GM08714 (cell line): ENCODE data around the gene SUCO.
"Not testable (repeated sequence)": the region's sequence is repeated elsewhere in the genome, so short reads cannot be mapped to it uniquely, and the experiment has no call there.

Experiments
- H3K4me3 ChIP-seq: fragments of 200-500 bp; sonication (Bioruptor generic); 2 replicates; pipeline ENCODE4 v1.5.1; 2014; ENCODE audit warnings: mild to moderate bottlenecking, low read length, inconsistent platforms
- ZNF274 ChIP-seq: IDR thresholded peaks from 2 replicates; pipeline ENCODE4 v1.6.1; 2012; ENCODE audit warnings: mild to moderate bottlenecking, low read depth, low read length

The SUCO gene

DNA sequence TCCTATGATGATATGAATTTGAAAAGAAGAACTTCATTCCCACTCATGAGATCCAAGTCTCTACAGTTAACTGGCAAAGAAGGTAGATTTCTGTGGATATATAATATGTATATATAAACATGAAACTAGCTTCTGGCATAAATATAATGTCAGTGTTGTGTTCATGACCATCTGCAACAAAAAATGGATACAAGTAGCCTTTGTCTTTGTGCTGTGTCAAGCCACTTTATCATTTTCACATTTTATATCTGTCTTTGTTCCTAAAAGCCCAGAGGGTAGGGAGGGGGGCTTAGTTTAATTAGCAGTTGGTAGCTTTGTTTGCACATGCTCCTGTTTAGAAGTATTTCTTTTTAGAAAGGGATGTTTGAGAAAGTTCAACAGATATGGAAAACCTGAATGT is 69.8 kb downstream of the SUCO start:
- no peak for TF ChIP-seq ZNF274
- no peak overlapping the region for H3K4me3 ChIP-seq

DNA sequence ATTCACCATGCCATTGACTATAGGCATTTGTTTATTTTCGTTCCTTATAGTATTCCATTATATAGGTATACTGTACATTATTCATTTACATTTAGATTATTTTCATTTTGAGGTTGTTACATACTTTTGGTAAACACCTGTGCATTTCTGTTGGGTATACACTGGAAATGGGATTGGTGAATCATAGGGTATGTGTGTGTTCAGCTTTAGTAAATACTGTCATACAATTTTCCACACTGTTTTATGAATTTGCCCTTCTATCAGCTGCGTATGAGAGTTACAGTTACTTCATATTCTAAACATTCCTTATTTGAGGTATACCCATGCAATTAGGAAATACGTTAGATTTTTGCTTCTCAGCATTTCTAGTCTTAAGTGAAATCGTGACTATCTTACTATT is 70.9 kb downstream of the SUCO start:
- no peak overlapping the region for H3K4me3 ChIP-seq
- no peak for TF ChIP-seq ZNF274

DNA sequence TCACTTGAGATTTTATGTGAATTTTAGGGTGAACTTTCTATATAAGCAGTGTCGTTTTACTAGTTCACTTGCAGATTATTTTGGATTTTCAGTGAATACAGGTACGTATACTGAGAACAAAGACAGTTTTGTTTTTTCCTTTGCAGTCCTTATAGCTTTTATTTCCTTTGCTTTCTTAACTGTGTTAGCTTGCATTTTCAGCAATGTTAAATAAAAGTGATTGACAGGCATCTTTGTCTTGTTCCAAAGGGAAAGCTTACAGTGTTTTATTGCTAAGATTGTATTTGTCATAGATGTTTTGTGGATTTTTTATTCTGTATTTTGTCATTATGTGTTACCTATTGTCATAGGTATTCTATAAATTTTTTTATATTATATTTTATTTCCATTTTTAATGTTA is 72.7 kb downstream of the SUCO start:
- no peak overlapping the region for H3K4me3 ChIP-seq
- no peak for TF ChIP-seq ZNF274

GRCh38 chr1:172607145-172607544 is 74.2 kb downstream of the SUCO start:
- no peak for TF ChIP-seq ZNF274
- H3K4me3 ChIP-seq: no peak overlapping the region

DNA sequence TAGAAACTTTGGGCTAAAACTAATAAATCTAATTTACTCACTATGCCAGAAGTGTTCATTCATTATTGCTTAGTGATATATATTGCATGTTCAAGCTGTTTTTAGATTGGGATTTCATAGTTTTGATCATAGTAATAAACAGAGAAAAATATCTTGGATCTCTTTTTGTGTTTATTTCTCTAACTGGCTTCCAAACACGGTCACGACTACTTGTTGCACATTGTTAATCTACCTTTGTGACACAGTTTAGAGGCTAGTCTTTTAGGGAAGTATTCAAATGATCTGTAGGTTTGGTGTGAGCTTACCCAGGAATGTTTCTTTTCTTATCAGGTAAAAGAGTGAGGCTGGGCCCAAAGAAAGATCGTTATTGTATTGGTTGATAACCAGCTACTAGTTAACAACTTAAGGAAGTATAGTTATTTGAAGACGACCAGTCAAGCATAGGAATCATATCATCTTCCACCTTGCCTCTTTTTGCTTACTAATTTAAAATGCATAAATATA is 75.2 kb downstream of the SUCO start:
- no peak for TF ChIP-seq ZNF274

GRCh38 chr1:172609528-172609927 is 76.6 kb downstream of the SUCO start:
- TF ChIP-seq ZNF274: no peak
- H3K4me3 ChIP-seq: no peak overlapping the region

More for the DNA sequence above, 75.2 kb downstream of the SUCO start:
- H3K4me3 ChIP-seq: no peak overlapping the region

DNA sequence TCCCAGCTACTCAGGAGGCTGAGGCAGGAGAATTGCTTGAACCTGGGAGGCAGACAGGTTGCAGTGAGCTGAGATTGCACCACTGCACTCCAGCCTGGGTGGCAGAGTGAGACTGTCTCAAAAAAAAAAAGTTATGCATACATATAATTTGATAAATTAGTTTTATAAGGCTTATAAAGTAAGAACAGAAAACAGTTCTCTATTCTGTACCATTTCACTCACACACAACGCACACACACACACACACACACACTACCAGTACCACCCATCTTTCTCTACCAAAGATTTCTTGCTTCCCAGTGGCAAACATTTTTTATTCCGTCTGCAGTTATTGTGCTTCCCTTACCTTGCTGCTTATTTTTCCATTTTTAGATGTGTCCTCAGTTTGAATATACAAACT is 79.5 kb downstream of the SUCO start:
- no peak overlapping the region for H3K4me3 ChIP-seq
- no peak for TF ChIP-seq ZNF274

GRCh38 chr1:172613294-172613693 is 80.3 kb downstream of the SUCO start:
- TF ChIP-seq ZNF274: no peak
- H3K4me3 ChIP-seq: no peak overlapping the region

- no peak for TF ChIP-seq ZNF274
- H3K4me3 ChIP-seq: no peak overlapping the region
Observed at GRCh38 chr1:172616195-172616594, 83.2 kb downstream of the SUCO start.

DNA sequence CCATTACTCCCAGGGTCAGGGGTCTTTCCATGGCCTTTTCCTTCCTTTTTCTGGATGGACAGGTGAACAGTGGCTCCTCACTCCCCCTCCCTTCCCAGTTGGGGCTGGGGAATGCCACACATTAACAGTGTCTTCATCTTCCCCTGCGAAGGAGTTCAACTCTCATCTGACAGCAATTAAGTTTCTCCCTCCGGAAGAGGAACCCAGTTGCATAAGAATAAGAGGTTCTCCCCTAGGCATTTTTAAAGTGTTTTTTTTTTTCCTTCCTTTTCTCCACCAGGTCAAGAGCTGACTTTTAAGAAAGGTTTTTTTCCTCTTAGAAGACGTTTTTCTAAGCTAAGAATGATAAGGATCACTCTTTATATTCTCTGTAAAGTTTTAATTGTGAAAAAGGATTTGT is 83.7 kb downstream of the SUCO start:
- TF ChIP-seq ZNF274: no peak
- no peak overlapping the region for H3K4me3 ChIP-seq

- H3K4me3 ChIP-seq: not testable (repeated sequence)
Observed at GRCh38 chr1:172620603-172621002, 87.7 kb downstream of the SUCO start.

GRCh38 chr1:172622541-172622940 is 89.6 kb downstream of the SUCO start:
- TF ChIP-seq ZNF274: no peak
- H3K4me3 ChIP-seq: no peak overlapping the region

DNA sequence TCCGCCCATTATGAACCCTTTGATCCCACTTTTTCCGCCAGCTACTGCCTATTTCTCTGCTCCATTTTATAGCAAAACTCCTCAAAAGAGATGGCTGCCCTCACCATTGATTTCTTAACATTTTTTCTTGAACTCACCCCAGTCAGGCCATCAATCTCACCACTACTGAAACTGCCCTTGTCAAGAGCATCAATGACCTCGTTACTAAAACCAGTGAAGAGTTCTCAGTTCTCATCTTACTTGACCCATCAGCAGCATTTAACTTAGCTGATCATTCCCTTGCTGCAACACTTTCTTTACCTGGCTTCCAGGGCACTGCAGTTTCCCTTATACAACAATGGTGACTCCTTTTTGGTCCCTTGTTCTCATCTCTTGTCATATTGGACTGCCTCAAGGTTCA is 90.8 kb downstream of the SUCO start:
- TF ChIP-seq ZNF274: no peak
- H3K4me3 ChIP-seq: no peak overlapping the region

DNA sequence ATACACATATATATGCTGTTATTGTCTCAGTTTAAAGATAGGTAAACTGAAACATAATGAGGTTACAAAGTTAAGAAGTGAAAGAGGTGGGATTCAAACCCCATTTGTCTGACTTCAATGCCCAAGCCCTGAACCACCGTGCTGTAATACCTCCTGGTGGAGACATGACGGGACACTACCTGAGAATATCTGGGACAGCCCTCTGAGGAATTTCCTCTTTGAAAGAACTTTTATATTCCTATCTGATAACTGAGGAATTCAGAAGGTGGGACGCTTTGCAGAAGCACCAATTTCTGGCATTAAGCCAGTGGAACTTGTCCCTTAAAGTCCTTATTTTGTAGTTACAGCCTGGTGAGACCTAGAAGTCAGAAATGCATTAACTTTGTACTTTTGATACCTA is 93.9 kb downstream of the SUCO start:
- no peak for TF ChIP-seq ZNF274

GRCh38 chr1:172627702-172628101 is 94.8 kb downstream of the SUCO start:
- no peak for TF ChIP-seq ZNF274
- H3K4me3 ChIP-seq: no peak overlapping the region

More for the DNA sequence above, 93.9 kb downstream of the SUCO start:
- no peak overlapping the region for H3K4me3 ChIP-seq

GRCh38 chr1:172628401-172628800 is 95.5 kb downstream of the SUCO start:
- no peak for TF ChIP-seq ZNF274
- no peak overlapping the region for H3K4me3 ChIP-seq
